Skeletal muscle satellite cell (primary cell): ENCODE data around the gene KLHL17.
A peak's percentile ranks its signal among the peaks of the same experiment; 100 is the strongest.

Experiments
- H3K27me3 ChIP-seq: 2 replicates; pipeline ENCODE4 v1.7.0; 2013; ENCODE audit warnings: low read length; ENCODE audit not compliant: control insufficient read depth, insufficient read depth
- H3K36me3 ChIP-seq: 2 replicates; pipeline ENCODE4 v1.7.0; 2013; ENCODE audit warnings: mild to moderate bottlenecking, control low read depth, low read length; ENCODE audit not compliant: insufficient read depth
- H3K4me1 ChIP-seq: 2 replicates; pipeline ENCODE4 v1.7.0; 2013; ENCODE audit warnings: low read length; ENCODE audit not compliant: control insufficient read depth, insufficient read depth
- H3K4me2 ChIP-seq: 2 replicates; pipeline ENCODE4 v1.7.0; 2013; ENCODE audit warnings: mild to moderate bottlenecking, low read length
- H3K4me3 ChIP-seq: 2 replicates; pipeline ENCODE4 v1.7.0; 2013; ENCODE audit warnings: low read length
- H3K9ac ChIP-seq: 2 replicates; pipeline ENCODE4 v1.7.0; 2013; ENCODE audit warnings: mild to moderate bottlenecking, low read depth, low read length, moderate library complexity
- H3K9me3 ChIP-seq: replicated peaks from 2 replicates; pipeline ENCODE4 v1.7.0; 2013; ENCODE audit warnings: mild to moderate bottlenecking, control low read depth, low read length

Gene KLHL17

DNA sequence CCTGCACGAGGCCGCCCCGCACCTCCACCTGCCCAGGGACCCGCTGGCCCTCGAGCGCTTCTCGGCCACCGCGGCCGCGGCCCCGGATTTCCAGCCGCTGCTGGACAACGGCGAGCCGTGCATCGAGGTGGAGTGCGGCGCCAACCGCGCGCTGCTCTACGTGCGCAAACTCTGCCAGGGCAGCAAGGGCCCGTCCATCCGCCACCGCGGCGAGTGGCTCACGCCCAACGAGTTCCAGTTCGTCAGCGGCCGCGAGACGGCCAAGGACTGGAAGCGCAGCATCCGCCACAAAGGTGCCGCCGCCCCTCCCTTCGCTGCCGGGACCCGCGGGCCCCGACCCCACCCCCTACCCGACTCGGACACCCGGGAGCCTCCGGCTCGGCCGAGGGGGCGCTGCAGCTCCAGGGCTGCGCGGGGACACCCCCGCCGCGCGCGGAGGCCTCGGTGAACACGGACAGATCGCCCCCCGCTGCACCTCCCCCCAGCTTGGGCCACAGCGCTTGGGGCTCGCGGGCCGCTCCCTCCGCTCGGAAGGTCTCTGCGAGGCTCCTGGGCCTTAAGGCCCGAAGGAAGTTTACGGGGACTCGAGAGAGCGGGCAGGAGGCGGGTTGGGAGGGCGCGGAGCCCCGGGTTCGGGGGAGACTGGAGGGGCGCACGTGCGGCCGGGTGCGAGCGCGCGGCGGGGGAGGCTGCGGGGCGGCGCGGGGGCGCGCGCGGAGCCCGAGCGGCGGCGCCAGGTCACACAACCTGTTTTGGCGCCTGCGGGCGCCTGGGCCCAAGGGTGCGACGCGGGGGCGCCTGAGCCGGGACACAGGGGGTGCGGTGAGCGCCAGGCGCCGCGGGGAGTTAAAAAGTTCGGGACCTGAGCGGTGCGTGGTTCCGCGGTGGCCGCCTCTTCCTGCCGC, 35.5 kb upstream of the KLHL17 start:
- Histone ChIP-seq H3K36me3 (no peaks in the 10 kb centered on the region), H3K4me2 (peak overlapping the region; percentile 82), H3K27me3 (peaks cover 21% of the 10 kb centered on the region), H3K4me1 (peaks cover 39% of the 10 kb centered on the region), H3K9ac (peak overlapping the region; percentile 41), H3K9me3 (no peaks in the 10 kb centered on the region), H3K4me3 (peak overlapping the region; percentile 77)

- peak overlapping the region; percentile 82 for H3K4me2 ChIP-seq
Observed at GRCh38 chr1:925561-926421, 34.6 kb upstream of the KLHL17 start.

DNA sequence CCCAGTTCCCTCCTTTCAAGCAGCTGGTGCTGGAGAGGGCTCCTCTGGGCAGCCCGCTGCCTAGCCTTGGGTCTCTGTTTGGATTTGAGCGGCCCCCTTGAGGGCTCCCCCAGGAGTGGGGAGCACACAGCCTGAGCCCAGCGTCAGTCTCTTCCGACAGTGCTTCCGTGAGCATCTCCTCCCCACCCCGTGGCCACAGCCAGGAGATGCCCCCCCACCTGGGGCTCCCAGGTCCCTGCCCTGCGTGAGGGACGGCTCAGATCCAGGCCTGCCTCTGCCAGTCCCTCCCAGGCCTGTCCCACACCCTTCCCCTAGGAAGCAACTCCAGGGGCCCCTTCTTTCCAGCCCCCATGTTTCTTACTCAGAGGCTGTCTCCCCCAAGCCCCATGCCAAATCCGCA, 33.1 kb upstream of the KLHL17 start:
- peaks cover 18% of the 10 kb centered on the region for H3K27me3 ChIP-seq
- H3K4me2 ChIP-seq, result peak overlapping the region; percentile 82
- H3K36me3 ChIP-seq, result peaks cover 7% of the 10 kb centered on the region
- H3K9ac ChIP-seq, result no peak overlapping the region
- H3K4me3 ChIP-seq, result peak overlapping the region; percentile 77
- H3K9me3 ChIP-seq, result no peaks in the 10 kb centered on the region
- peaks cover 24% of the 10 kb centered on the region for H3K4me1 ChIP-seq

More at GRCh38 chr1:925561-926421, 34.6 kb upstream of the KLHL17 start:
- Histone ChIP-seq H3K4me3 (peak overlapping the region; percentile 77), H3K9me3 (no peaks in the 10 kb centered on the region), H3K27me3 (peaks cover 18% of the 10 kb centered on the region), H3K36me3 (peaks cover 7% of the 10 kb centered on the region), H3K4me1 (peaks cover 34% of the 10 kb centered on the region), H3K9ac (peak overlapping the region; percentile 18)

- peaks cover 7% of the 10 kb centered on the region for H3K36me3 ChIP-seq
- no peak overlapping the region for H3K9ac ChIP-seq
- no peaks in the 10 kb centered on the region for H3K9me3 ChIP-seq
- no peak overlapping the region for H3K4me2 ChIP-seq
- no peak overlapping the region for H3K4me3 ChIP-seq
- peaks cover 24% of the 10 kb centered on the region for H3K4me1 ChIP-seq
- peaks cover 20% of the 10 kb centered on the region for H3K27me3 ChIP-seq
Observed at GRCh38 chr1:927748-928147, 32.6 kb upstream of the KLHL17 start.

- Histone ChIP-seq H3K36me3 (peaks cover 7% of the 10 kb centered on the region), H3K4me3 (no peak overlapping the region), H3K9me3 (no peaks in the 10 kb centered on the region), H3K27me3 (peaks cover 18% of the 10 kb centered on the region), H3K4me2 (no peak overlapping the region), H3K4me1 (peaks cover 15% of the 10 kb centered on the region), H3K9ac (no peak overlapping the region)
Observed at GRCh38 chr1:928825-929661, 31.3 kb upstream of the KLHL17 start.

DNA sequence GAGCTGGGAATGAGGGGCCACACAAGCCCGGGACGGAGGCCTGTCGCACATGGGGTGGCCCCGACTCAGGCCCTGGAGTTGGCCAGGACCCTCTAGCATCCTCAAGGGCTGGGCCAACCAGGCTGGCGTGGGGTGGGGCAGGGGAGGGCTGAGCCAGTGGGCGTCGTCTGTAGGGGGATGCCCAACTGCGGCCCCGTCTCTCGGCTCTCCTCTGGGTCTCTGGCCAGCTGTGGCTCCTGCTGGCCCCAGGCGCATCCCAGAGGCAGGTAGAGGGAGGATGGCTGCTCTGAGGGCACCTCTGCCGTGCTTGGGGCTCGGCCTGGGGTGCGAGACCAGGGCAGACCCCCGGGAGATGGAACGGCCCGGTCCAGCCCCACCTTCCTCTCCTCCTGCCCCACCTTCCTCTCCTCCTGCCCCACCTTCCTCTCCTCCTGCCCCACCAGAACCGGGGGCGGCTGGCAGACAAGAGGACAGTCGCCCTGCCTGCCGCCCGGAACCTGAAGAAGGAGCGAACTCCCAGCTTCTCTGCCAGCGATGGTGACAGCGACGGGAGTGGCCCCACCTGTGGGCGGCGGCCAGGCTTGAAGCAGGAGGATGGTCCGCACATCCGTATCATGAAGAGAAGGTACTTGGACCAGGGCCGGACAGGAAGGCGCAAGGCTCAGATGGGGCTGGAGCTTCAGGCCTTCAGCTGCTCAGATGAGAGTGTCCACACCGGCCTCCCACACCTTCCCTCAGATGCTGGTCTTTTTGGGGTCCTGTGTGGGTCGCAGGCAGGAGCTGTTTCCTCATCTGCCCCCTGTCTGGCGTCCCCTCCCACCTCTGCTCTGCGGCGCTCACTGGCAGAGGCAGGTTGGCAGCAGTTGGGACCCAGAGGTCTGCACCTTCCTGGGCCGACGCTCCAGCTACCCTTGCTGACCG, 30.4 kb upstream of the KLHL17 start:
- Histone ChIP-seq H3K9me3 (no peaks in the 10 kb centered on the region), H3K4me3 (no peak overlapping the region), H3K4me1 (peaks cover 17% of the 10 kb centered on the region), H3K4me2 (no peak overlapping the region), H3K27me3 (peaks cover 20% of the 10 kb centered on the region), H3K9ac (no peak overlapping the region), H3K36me3 (peaks cover 7% of the 10 kb centered on the region)

GRCh38 chr1:930633-931138, 29.7 kb upstream of the KLHL17 start:
- Histone ChIP-seq H3K4me2 (no peak overlapping the region), H3K4me3 (no peak overlapping the region), H3K36me3 (peaks cover 7% of the 10 kb centered on the region), H3K27me3 (peaks cover 25% of the 10 kb centered on the region), H3K9ac (no peak overlapping the region), H3K9me3 (no peaks in the 10 kb centered on the region), H3K4me1 (peaks cover 22% of the 10 kb centered on the region)

GRCh38 chr1:931380-932172, 28.8 kb upstream of the KLHL17 start:
- H3K4me1 ChIP-seq, result peaks cover 16% of the 10 kb centered on the region
- H3K9ac ChIP-seq, result no peak overlapping the region
- no peaks in the 10 kb centered on the region for H3K9me3 ChIP-seq
- peaks cover 17% of the 10 kb centered on the region for H3K27me3 ChIP-seq
- H3K4me2 ChIP-seq, result no peak overlapping the region
- peaks cover 7% of the 10 kb centered on the region for H3K36me3 ChIP-seq
- no peak overlapping the region for H3K4me3 ChIP-seq

GRCh38 chr1:932173-932510, 28.2 kb upstream of the KLHL17 start:
- Histone ChIP-seq H3K4me2 (no peak overlapping the region), H3K9ac (no peak overlapping the region), H3K36me3 (peaks cover 7% of the 10 kb centered on the region), H3K4me1 (peaks cover 12% of the 10 kb centered on the region), H3K4me3 (no peak overlapping the region), H3K9me3 (no peaks in the 10 kb centered on the region), H3K27me3 (peaks cover 17% of the 10 kb centered on the region)
